H1 (cell line): ENCODE data around the gene MXRA8. TPM values are rescaled to one million over a fixed set of nuclear protein-coding genes. Genes with fewer than 3 reads are reported as not detected.

Source experiments
- CTCF ChIA-PET: fragments of 300-600 bp; sonication (Branson Sonifier 250); formaldehyde crosslinking; loops from one replicate; lab custom pipeline; 2021; ENCODE audit not compliant: partially characterized antibody; lab: Charles Lee
- POLR2A ChIA-PET: fragments of 300-600 bp; sonication (Branson Sonifier 250); formaldehyde crosslinking; loops from one replicate; lab custom pipeline; 2021; ENCODE audit warnings: inconsistent platforms; ENCODE audit not compliant: partially characterized antibody; lab: Charles Lee
- DNase-seq, 2 experiments: peaks; one replicate each; pipeline versions ENCODE4 v3.0.0 to v3.0.0-alpha.2; 2010 to 2022; ENCODE audit warnings: low spot score in 2 of 2, low read depth in 1 of 2, mixed read lengths in 1 of 2
- FAIRE-seq: peaks from 2 replicates; lab custom pipeline; 2011; peaks lifted over from hg19 to GRCh38; lab: Jason Lieb, UNC
- H2AFZ ChIP-seq: 2 replicates; pipeline ENCODE4 v1.8.1; 2012; ENCODE audit warnings: low read length, inconsistent platforms
- H2AK5ac ChIP-seq: 2 replicates; pipeline ENCODE4 v1.6.1; 2013; ENCODE audit warnings: low read depth, low read length
- H2BK120ac ChIP-seq: replicated peaks from 2 replicates; pipeline ENCODE3; 2013; ENCODE audit warnings: low read depth, low read length, inconsistent platforms
- H2BK12ac ChIP-seq: 2 replicates; pipeline ENCODE4 v1.6.1; 2013; ENCODE audit warnings: low read depth, low read length
- H2BK15ac ChIP-seq: 2 replicates; pipeline ENCODE4 v1.6.1; 2013; ENCODE audit warnings: low read length
- H2BK20ac ChIP-seq: 2 replicates; pipeline ENCODE4 v1.6.1; 2013; ENCODE audit warnings: low read length
- H2BK5ac ChIP-seq: 2 replicates; pipeline ENCODE4 v1.6.1; 2013; ENCODE audit warnings: low read depth, low read length
- H3K14ac ChIP-seq: 2 replicates; pipeline ENCODE4 v1.6.1; 2013; ENCODE audit warnings: inconsistent platforms; ENCODE audit not compliant: insufficient read length
- H3K18ac ChIP-seq: 2 replicates; pipeline ENCODE4 v1.6.1; 2013; ENCODE audit warnings: low read length; ENCODE audit errors: extremely low read depth
- H3K23ac ChIP-seq: 2 replicates; pipeline ENCODE4 v1.6.1; 2013; ENCODE audit warnings: inconsistent platforms; ENCODE audit not compliant: insufficient read length
- H3K23me2 ChIP-seq: 2 replicates; pipeline ENCODE4 v1.6.1; 2013; ENCODE audit warnings: low read depth, low read length
- H3K27ac ChIP-seq: 2 replicates; pipeline ENCODE4 v1.6.1; 2011; ENCODE audit warnings: low read depth, low read length, inconsistent platforms
- H3K27me3 ChIP-seq, 4 experiments: replicated peaks in 1 of 4; 1 replicate in 1 of 4; 2 replicates in 3 of 4; pipeline versions ENCODE4 v1.6.1 to v1.8.1; 2011 to 2013; ENCODE audit warnings: low read length in 3 of 4, mild to moderate bottlenecking in 3 of 4, inconsistent platforms in 2 of 4, mixed read lengths in 2 of 4, moderate library complexity in 1 of 4; ENCODE audit not compliant: control insufficient read depth in 3 of 4, insufficient read depth in 3 of 4; ENCODE audit errors: extremely low read depth in 1 of 4
- H3K36me3 ChIP-seq, 4 experiments: 2 replicates each; pipeline versions ENCODE4 v1.6.1 to v1.8.1; 2011 to 2013; ENCODE audit warnings: mild to moderate bottlenecking in 4 of 4, low read length in 3 of 4, moderate library complexity in 2 of 4, control low read depth in 1 of 4, inconsistent platforms in 1 of 4; ENCODE audit not compliant: insufficient read depth in 4 of 4, control insufficient read depth in 2 of 4
- H3K4ac ChIP-seq: replicated peaks from 2 replicates; pipeline ENCODE3; 2013; ENCODE audit warnings: low read length, low read depth, mixed read lengths, inconsistent platforms; ENCODE audit not compliant: insufficient read length
- H3K4me1 ChIP-seq, 4 experiments: replicated peaks in 1 of 4; 1 replicate in 1 of 4; 2 replicates in 3 of 4; pipeline versions ENCODE4 v1.6.1 to v1.8.1; 2011 to 2013; ENCODE audit warnings: low read length in 3 of 4, inconsistent platforms in 2 of 4, mixed read lengths in 1 of 4; ENCODE audit not compliant: insufficient read depth in 4 of 4, control insufficient read depth in 3 of 4
- H3K4me2 ChIP-seq, 2 experiments: 2 replicates each; pipeline versions ENCODE4 v1.6.1 to v1.8.1; 2011 to 2013; ENCODE audit warnings: low read depth in 2 of 2, low read length in 2 of 2, control low read depth in 1 of 2, inconsistent platforms in 1 of 2, mild to moderate bottlenecking in 1 of 2; ENCODE audit not compliant: insufficient read depth in 1 of 2
- H3K4me3 ChIP-seq, 4 experiments: fragments of 200-600, 300-600 bp in 1 of 4; sonication (generic), shearing (Covaris generic), sonication (Bioruptor Twin) in 1 of 4; 2 replicates each; pipeline versions ENCODE4 v1.5.1 to v1.8.1; 2011 to 2016; ENCODE audit warnings: low read length in 4 of 4, low read depth in 3 of 4, control low read depth in 2 of 4, inconsistent platforms in 2 of 4, mild to moderate bottlenecking in 2 of 4, mixed read lengths in 1 of 4, moderate library complexity in 1 of 4; ENCODE audit not compliant: insufficient read depth in 2 of 4; ENCODE audit errors: extremely low read depth in 1 of 4
- H3K56ac ChIP-seq: replicated peaks from 2 replicates; pipeline ENCODE3; 2013; ENCODE audit warnings: low read depth, mild to moderate bottlenecking, mixed read lengths, low read length, inconsistent platforms; ENCODE audit not compliant: insufficient read length
- H3K79me1 ChIP-seq: 2 replicates; pipeline ENCODE4 v1.6.1; 2013; ENCODE audit warnings: low read depth, low read length, control low read depth
- H3K79me2 ChIP-seq, 2 experiments: 2 replicates each; pipeline versions ENCODE4 v1.6.1 to v1.8.1; 2012 to 2013; ENCODE audit warnings: low read length in 2 of 2, mild to moderate bottlenecking in 2 of 2, inconsistent platforms in 1 of 2; ENCODE audit not compliant: insufficient read depth in 2 of 2, control insufficient read depth in 1 of 2
- H3K9ac ChIP-seq, 4 experiments: replicated peaks in 1 of 4; 1 replicate in 1 of 4; 2 replicates in 3 of 4; pipeline versions ENCODE4 v1.6.1 to v1.8.1; 2011 to 2013; ENCODE audit warnings: low read depth in 3 of 4, low read length in 3 of 4, control low read depth in 2 of 4, mild to moderate bottlenecking in 2 of 4, moderate library complexity in 2 of 4, inconsistent platforms in 1 of 4; ENCODE audit errors: extremely low read depth in 1 of 4
- H3K9me3 ChIP-seq, 2 experiments: 2 replicates each; pipeline versions ENCODE4 v1.6.1 to v1.8.1; 2012 to 2013; ENCODE audit warnings: mild to moderate bottlenecking in 2 of 2, moderate library complexity in 2 of 2, control low read depth in 1 of 2, inconsistent platforms in 1 of 2, low read depth in 1 of 2, low read length in 1 of 2, mixed read lengths in 1 of 2; ENCODE audit not compliant: insufficient read depth in 2 of 2
- H4K20me1 ChIP-seq, 2 experiments: replicated peaks in 1 of 2; 2 replicates each; pipeline versions ENCODE3 to v1.8.1; 2011 to 2013; ENCODE audit warnings: inconsistent platforms in 2 of 2, low read length in 2 of 2, mild to moderate bottlenecking in 1 of 2; ENCODE audit not compliant: insufficient read depth in 2 of 2, control insufficient read depth in 1 of 2
- H4K5ac ChIP-seq: 2 replicates; pipeline ENCODE4 v1.6.1; 2013; ENCODE audit warnings: low read length, low read depth, mixed read lengths, inconsistent platforms; ENCODE audit not compliant: insufficient read length
- H4K8ac ChIP-seq: 2 replicates; pipeline ENCODE4 v1.8.0; 2013; ENCODE audit warnings: mild to moderate bottlenecking, moderate library complexity, low read length, inconsistent platforms; ENCODE audit not compliant: insufficient read depth; ENCODE audit errors: extremely low read depth
- H4K91ac ChIP-seq: replicated peaks from 2 replicates; pipeline ENCODE3; 2013; ENCODE audit warnings: low read length, mixed read lengths, inconsistent platforms; ENCODE audit not compliant: insufficient read length
- CEBPB ChIP-seq: IDR thresholded peaks from 2 replicates; pipeline ENCODE4 v1.6.1; 2012; ENCODE audit warnings: low read depth, low read length
- CTCF ChIP-seq, 3 experiments: IDR thresholded peaks; 1 replicate in 2 of 3; 2 replicates in 1 of 3; pipeline versions ENCODE4 v1.5.1 to v1.6.1; 2011; ENCODE audit warnings: low read length in 3 of 3, mild to moderate bottlenecking in 3 of 3, inconsistent platforms in 2 of 3, low read depth in 1 of 3, moderate library complexity in 1 of 3; ENCODE audit not compliant: insufficient read depth in 1 of 3; ENCODE audit errors: control extremely low read depth in 1 of 3
- EZH2 ChIP-seq: fragments of 200-600 bp; sonication (generic); IDR thresholded peaks from 2 replicates; pipeline ENCODE4 v1.7.1; 2012; ENCODE audit warnings: low read depth, mild to moderate bottlenecking, moderate library complexity, low read length, inconsistent platforms; ENCODE audit not compliant: severe bottlenecking
- GABPA ChIP-seq: IDR thresholded peaks from 2 replicates; pipeline ENCODE4 v1.6.1; 2011; ENCODE audit warnings: mild to moderate bottlenecking, low read length, moderate library complexity, borderline replicate concordance; ENCODE audit not compliant: insufficient read depth
- HDAC2 ChIP-seq, 2 experiments: fragments of 300-600 bp in 1 of 2; sonication (generic) in 1 of 2; IDR thresholded peaks; 2 replicates each; pipeline ENCODE4 v1.6.1; 2011 to 2012; ENCODE audit warnings: low read depth in 2 of 2, low read length in 2 of 2, mild to moderate bottlenecking in 2 of 2, moderate library complexity in 2 of 2, borderline replicate concordance in 1 of 2, inconsistent platforms in 1 of 2
- KDM5A ChIP-seq: fragments of 200-600 bp; IDR thresholded peaks from 2 replicates; pipeline ENCODE4 v1.7.1; 2012; ENCODE audit warnings: mild to moderate bottlenecking, low read length, inconsistent platforms, mixed read lengths
- NRF1 ChIP-seq: IDR thresholded peaks from 2 replicates; pipeline ENCODE4 v1.6.1; 2011; ENCODE audit warnings: mild to moderate bottlenecking, low read depth, low read length, improper control_type of control experiment
- SIRT6 ChIP-seq: IDR thresholded peaks from one replicate; pipeline ENCODE4 v1.7.1; 2012; ENCODE audit warnings: low read length, inconsistent platforms
- SP1 ChIP-seq: IDR thresholded peaks from 2 replicates; pipeline ENCODE4 v1.6.1; 2011; ENCODE audit warnings: low read depth, low read length
- SP2 ChIP-seq: IDR thresholded peaks from 2 replicates; pipeline ENCODE4 v1.6.1; 2012; ENCODE audit warnings: mild to moderate bottlenecking, low read length, inconsistent platforms
- SRF ChIP-seq: IDR thresholded peaks from 2 replicates; pipeline ENCODE4 v1.6.1; 2011; ENCODE audit warnings: mild to moderate bottlenecking, low read depth, low read length, moderate library complexity
- WGBS, 2 experiments: shearing (Covaris generic) in 1 of 2; methylation state at CpG; one replicate each; pipeline versions ENCODE4 v1.1.6 to v1.1.7; 2013 to 2015; ENCODE audit warnings: low lambda C conversion rate in 2 of 2, mixed read lengths in 2 of 2, inconsistent platforms in 1 of 2, low coverage in 1 of 2, missing lambda C conversion rate in 1 of 2; ENCODE audit not compliant: insufficient replicate concordance in 2 of 2, insufficient coverage in 1 of 2, insufficient read length in 1 of 2; ENCODE audit errors: extremely low coverage in 1 of 2, missing lambda C conversion rate in 1 of 2; 5-methylcytosine and 5-hydroxymethylcytosine counted together
- polyA plus RNA-seq, 7 experiments: library from polyadenylated mRNA; depleted of rRNA in 3 of 7; stranded (reverse) in 5 of 7; unstranded in 2 of 7; fragments of >200 nt in 5 of 7; fragments of 200-250 nt in 2 of 7; gene quantifications; 1 replicate in 5 of 7; 2 replicates in 1 of 7; 4 replicates in 1 of 7; pipeline versions ENCODE4 v1.2.1 to v1.2.3, GENCODE V29; 2011 to 2013; ENCODE audit warnings: missing spikeins in 2 of 7, mixed read lengths in 2 of 7
- total RNA-seq: library from RNA; stranded (reverse); fragmentation: NEBNext Ultra II Directional; extraction: Animal tissue kit (Norgen Biotek cat#: 25700); gene quantifications from 2 replicates; pipeline ENCODE4 v1.2.1, GENCODE V29; 2021

Gene MXRA8
- total and polyA plus RNA-seq, 2 of the 8 experiments (the other 6 are each of a cell fraction or from before 2014, with no cell fraction given): 10.5 to 17.2 TPM

- Histone ChIP-seq H2AK5ac (no peak overlapping the region), H3K4ac (no peak overlapping the region), H3K4me3 (no peak overlapping the region), H3K9ac (no peak overlapping the region), H3K4me1 (peaks cover 0 to 2% (median 0%) of the 10 kb centered on the region in 4 experiments; a peak in 3 of 7 replicates), H3K27ac (no peak overlapping the region), H2BK5ac (no peak overlapping the region; the same call in 1 of the 2 replicates), H3K27me3 (no peaks in the 10 kb centered on the region; a peak in 1 of 7 replicates), H2BK120ac (no peak overlapping the region), H4K5ac (no peak overlapping the region), H2AFZ (no peak overlapping the region), H3K36me3 (peaks cover 2 to 36% (median 15%) of the 10 kb centered on the region in 4 experiments; a peak in 7 of 8 replicates), H4K8ac (no peak overlapping the region), H3K79me2 (peaks cover 0 to 12% of the 10 kb centered on the region in 2 experiments; a peak in 1 of 4 replicates), H3K79me1 (peaks cover 20% of the 10 kb centered on the region), H3K23ac (no peak overlapping the region), H2BK12ac (no peak overlapping the region), H3K56ac (no peak overlapping the region), H3K23me2 (peaks cover 1% of the 10 kb centered on the region; the same call in 1 of the 2 replicates), H4K20me1 (peaks cover 21 to 45% of the 10 kb centered on the region in 2 experiments), H2BK20ac (no peak overlapping the region), H3K4me2 (no peak overlapping the region), H3K9me3 (peaks cover 0 to 5% of the 10 kb centered on the region in 2 experiments; a peak in 1 of 4 replicates), H3K18ac (no peak overlapping the region), H2BK15ac (no peak overlapping the region), H3K14ac (peak overlapping the region; percentile 16), H4K91ac (no peak overlapping the region)
- CTCF ChIA-PET: interaction anchor here (0.8 to 1.5 kb wide), 4 partner anchors 24 to 50 kb away, joined by 3 to 5 read pairs (median 4); partner anchors contain the start of gene AURKAIP1
- whole genome bisulfite sequencing, 2 experiments: 98% methylated on average over 17 of the region's 17 CpGs; no CpG with 5 or more reads in 1 of the 2 experiments
- POLR2A ChIA-PET: interaction anchor here (0.8 to 1.3 kb wide), 4 partner anchors 12 to 33 kb away, joined by 3 to 4 read pairs (median 3); partner anchors contain the start of gene AURKAIP1
- FAIRE-seq (no peak), DNase-seq (no peak)
- TF ChIP-seq SP1 (no peak), CTCF (IDR thresholded peaks at IDR 0.05; ENCODE audit: control extremely low read depth in 1 of 3, insufficient read depth in 1 of 3, low read depth in 1 of 3, low read length in 3 of 3) (no peak), SP2 (no peak), NRF1 (no peak), SIRT6 (no peak), EZH2 (no peak), CEBPB (no peak), SRF (no peak), GABPA (no peak), KDM5A (no peak), HDAC2 (IDR thresholded peaks at IDR 0.05; ENCODE audit: borderline replicate concordance in 1 of 2, low read depth in 2 of 2, low read length in 2 of 2) (no peak)
These were observed 16.8 kb downstream of the MXRA8 start for GRCh38 chr1:1341549-1342021.
